ENCODE results near the gene HBG1.

HBG1 gene

GRCh38 chr11:5247472-5248192, 2.0 kb downstream of the HBG1 start:
- no peak overlapping the region for H3K4me3 ChIP-seq (ENCODE audit: low read depth, low read length)

GRCh38 chr11:5246772-5247471, 2.7 kb downstream of the HBG1 start:
- no peak overlapping the region for H3K4me3 ChIP-seq (ENCODE audit: low read depth, low read length)

- no peak overlapping the region for H3K4me3 ChIP-seq (ENCODE audit: low read depth, low read length)
Observed at GRCh38 chr11:5245155-5245554, 4.5 kb downstream of the HBG1 start.

GRCh38 chr11:5243816-5244180, 5.9 kb downstream of the HBG1 start:
- no peak overlapping the region for H3K4me3 ChIP-seq (ENCODE audit: low read depth, low read length)

- no peak overlapping the region for H3K4me3 ChIP-seq (ENCODE audit: low read depth, low read length)
Observed at GRCh38 chr11:5242933-5243815, 6.5 kb downstream of the HBG1 start.

- no peak overlapping the region for H3K4me3 ChIP-seq (ENCODE audit: low read depth, low read length)
Observed at GRCh38 chr11:5242208-5242607, 7.4 kb downstream of the HBG1 start.

- no peak overlapping the region for H3K4me3 ChIP-seq (ENCODE audit: low read depth, low read length)
Observed at GRCh38 chr11:5241458-5241857, 8.2 kb downstream of the HBG1 start.

GRCh38 chr11:5240458-5240857, 9.2 kb downstream of the HBG1 start:
- H3K4me3 ChIP-seq (ENCODE audit: low read depth, low read length) = no peak overlapping the region

GRCh38 chr11:5240056-5240455, 9.6 kb downstream of the HBG1 start:
- no peak overlapping the region for H3K4me3 ChIP-seq (ENCODE audit: low read depth, low read length)

- H3K4me3 ChIP-seq (ENCODE audit: low read depth, low read length) = no peak overlapping the region
Observed at GRCh38 chr11:5239046-5239445, 10.6 kb downstream of the HBG1 start.

GRCh38 chr11:5238486-5238885, 11.2 kb downstream of the HBG1 start:
- no peak overlapping the region for H3K4me3 ChIP-seq (ENCODE audit: low read depth, low read length)

GRCh38 chr11:5237420-5237819, 12.2 kb downstream of the HBG1 start:
- H3K4me3 ChIP-seq (ENCODE audit: low read depth, low read length) = no peak overlapping the region

- no peak overlapping the region for H3K4me3 ChIP-seq (ENCODE audit: low read depth, low read length)
Observed at GRCh38 chr11:5235364-5236095, 14.1 kb downstream of the HBG1 start.

- no peak within 1 kb of the TSS for H3K4me3 ChIP-seq (ENCODE audit: low read depth, low read length)
Observed at GRCh38 chr11:5234381-5234834, 15.2 kb downstream of the HBG1 start, which contains the start of gene HBD. Gene HBD (minus strand): TSS chr11:5234483. CDS start chr11:5234433, 50 bp downstream.

- no peak overlapping the region for H3K4me3 ChIP-seq (ENCODE audit: low read depth, low read length)
Observed at GRCh38 chr11:5233307-5233706, 16.4 kb downstream of the HBG1 start.

- no peak overlapping the region for H3K4me3 ChIP-seq (ENCODE audit: low read depth, low read length)
Observed at GRCh38 chr11:5232821-5233220, 16.8 kb downstream of the HBG1 start.

- no peak overlapping the region for H3K4me3 ChIP-seq (ENCODE audit: low read depth, low read length)
Observed at GRCh38 chr11:5232176-5232575, 17.5 kb downstream of the HBG1 start.

- H3K4me3 ChIP-seq (ENCODE audit: low read depth, low read length) = no peak overlapping the region
Observed at GRCh38 chr11:5231111-5231510, 18.5 kb downstream of the HBG1 start.

- no peak overlapping the region for H3K4me3 ChIP-seq (ENCODE audit: low read depth, low read length)
Observed at GRCh38 chr11:5230266-5230665, 19.4 kb downstream of the HBG1 start.

GRCh38 chr11:5229796-5230195, 19.9 kb downstream of the HBG1 start:
- H3K4me3 ChIP-seq (ENCODE audit: low read depth, low read length) = no peak overlapping the region

- no peak overlapping the region for H3K4me3 ChIP-seq (ENCODE audit: low read depth, low read length)
Observed at GRCh38 chr11:5229356-5229755, 20.3 kb downstream of the HBG1 start.

Measured in iPS-11a (cell line).